GM21619 (cell line): ENCODE results near the gene TGM6.
"Not testable (repeated sequence)": the region's sequence is repeated elsewhere in the genome, so short reads cannot be mapped to it uniquely, and the experiment has no call there.

ENCODE experiments used
- ATAC-seq: cut with Tn5 transposase; IDR thresholded peaks from one replicate; pipeline ENCODE4 v1.9.1; 2021; ENCODE audit not compliant: unreplicated experiment

TGM6 gene

GRCh38 chr20:2397595-2398145 is 17.0 kb downstream of the TGM6 start:
- no peak for ATAC-seq

GRCh38 chr20:2398449-2398848 is 17.7 kb downstream of the TGM6 start:
- ATAC-seq, result no peak

- no peak for ATAC-seq
Observed at GRCh38 chr20:2399390-2399789, 18.7 kb downstream of the TGM6 start.

GRCh38 chr20:2400290-2400689 is 19.6 kb downstream of the TGM6 start:
- no peak for ATAC-seq

- ATAC-seq, result no peak
Observed at GRCh38 chr20:2401527-2401926, 20.8 kb downstream of the TGM6 start.

GRCh38 chr20:2402271-2402980 is 21.7 kb downstream of the TGM6 start:
- ATAC-seq, result no peak

- no peak for ATAC-seq
Observed at GRCh38 chr20:2403291-2404052, 22.8 kb downstream of the TGM6 start.

GRCh38 chr20:2405693-2406065 is 25.0 kb downstream of the TGM6 start:
- no peak for ATAC-seq

GRCh38 chr20:2407355-2407754 is 26.7 kb downstream of the TGM6 start:
- not testable (repeated sequence) for ATAC-seq

- ATAC-seq, result no peak
Observed at GRCh38 chr20:2408111-2408510, 27.4 kb downstream of the TGM6 start.

- ATAC-seq, result no peak
Observed at GRCh38 chr20:2416541-2417212, 36.0 kb downstream of the TGM6 start.

GRCh38 chr20:2417213-2417541 is 36.5 kb downstream of the TGM6 start:
- no peak for ATAC-seq

GRCh38 chr20:2418388-2418787 is 37.7 kb downstream of the TGM6 start:
- no peak for ATAC-seq

- no peak for ATAC-seq
Observed at GRCh38 chr20:2420510-2420909, 39.8 kb downstream of the TGM6 start.

- no peak for ATAC-seq
Observed at GRCh38 chr20:2421247-2421646, 40.5 kb downstream of the TGM6 start.

GRCh38 chr20:2429051-2429450 is 48.4 kb downstream of the TGM6 start:
- no peak for ATAC-seq

GRCh38 chr20:2430538-2430937 is 49.8 kb downstream of the TGM6 start:
- no peak for ATAC-seq

GRCh38 chr20:2431185-2431584 is 50.5 kb downstream of the TGM6 start:
- ATAC-seq, result no peak

- no peak for ATAC-seq
Observed at GRCh38 chr20:2446845-2447244, 66.1 kb downstream of the TGM6 start.

- no peak for ATAC-seq
Observed at GRCh38 chr20:2449386-2449785, 68.7 kb downstream of the TGM6 start.

GRCh38 chr20:2451422-2451821 is 70.7 kb downstream of the TGM6 start:
- no peak for ATAC-seq
